NCI-H345 treated with DMSO at 0.1 percent for 48 hours (cell line): ENCODE measurements around the gene GRIK4.

Experiments
- DNase-seq: peaks from one replicate; lab custom pipeline; 2025; ENCODE audit not compliant: unreplicated experiment; lab: John Stamatoyannopoulos, UW

The GRIK4 gene

DNA sequence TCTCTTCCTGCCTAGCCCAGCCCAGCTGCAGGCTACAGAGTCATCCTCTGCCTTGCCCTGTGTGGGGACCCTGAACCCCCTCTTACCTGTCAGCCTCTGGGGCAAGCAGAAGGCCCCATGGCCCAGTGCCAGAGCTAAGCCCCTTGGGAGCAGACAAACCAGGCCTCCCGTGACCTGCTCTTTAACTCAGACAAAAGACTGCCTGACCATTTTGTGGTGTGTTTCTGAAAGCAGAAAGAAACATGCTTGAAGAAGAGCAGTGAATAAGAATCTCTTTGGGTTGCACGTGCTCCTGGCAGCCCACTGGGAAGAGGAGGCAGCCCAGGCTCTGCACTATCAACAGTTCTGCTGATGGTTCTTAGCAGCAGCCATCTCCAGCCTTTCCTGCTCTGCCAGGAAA, 118.6 kb downstream of the GRIK4 start:
- no peak for DNase-seq

DNA sequence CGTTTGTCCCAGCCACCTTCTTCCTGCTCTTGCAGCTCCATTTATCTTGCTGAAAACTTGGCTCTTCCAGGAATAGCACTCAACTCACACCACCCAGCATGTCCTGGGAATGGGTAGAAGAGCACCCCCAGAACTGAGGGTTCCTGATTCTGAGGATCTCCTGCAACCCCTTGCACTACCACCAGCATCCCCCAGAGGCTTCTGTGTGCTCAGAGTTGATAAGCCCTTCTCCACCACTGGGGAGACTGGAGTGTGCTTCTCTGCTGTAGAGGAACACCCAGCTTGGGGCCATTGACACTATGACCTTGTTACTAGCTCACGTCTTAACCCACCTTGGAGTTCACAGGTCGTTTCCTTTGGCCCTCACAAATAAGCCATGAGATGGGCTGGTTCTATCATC, 121.0 kb downstream of the GRIK4 start:
- no peak for DNase-seq

DNA sequence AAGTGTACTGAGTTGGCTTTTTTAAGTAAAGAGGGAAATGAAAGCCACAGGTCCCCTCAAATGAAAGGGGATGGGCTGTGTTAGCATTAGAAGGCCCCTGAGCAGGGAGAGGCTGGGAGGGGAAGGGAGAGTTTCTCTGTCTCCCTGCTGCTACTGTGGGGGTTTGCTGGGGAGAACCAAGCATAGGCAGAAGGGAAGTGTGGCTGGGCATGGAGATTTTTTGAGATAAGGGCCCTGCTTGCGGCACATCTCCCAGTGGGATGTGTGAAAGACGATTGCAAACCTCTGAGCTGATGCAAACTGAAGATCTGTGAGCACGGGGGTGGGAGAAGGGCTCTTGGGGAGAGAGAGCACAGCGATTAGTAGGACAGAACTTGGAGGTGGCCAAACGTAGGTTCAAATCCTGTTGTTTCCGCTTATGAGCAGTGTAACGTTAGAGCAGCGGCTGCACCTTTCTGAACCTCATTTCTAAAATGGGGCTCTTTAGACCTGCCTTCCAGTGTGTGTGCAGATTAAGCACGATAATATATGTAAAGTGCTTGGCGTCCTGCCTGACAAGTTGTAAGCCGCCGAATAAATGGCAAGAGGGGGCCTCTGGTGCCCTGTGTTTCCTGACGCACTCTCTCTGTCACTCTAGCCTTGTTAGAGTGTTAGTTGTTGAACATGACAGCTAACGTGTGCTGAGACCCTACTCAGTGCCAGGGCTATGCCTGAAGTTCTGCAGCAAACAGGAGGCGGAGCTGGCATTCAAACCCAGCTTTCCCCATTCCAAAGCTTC, 122.3 kb downstream of the GRIK4 start:
- DNase-seq = no peak

DNA sequence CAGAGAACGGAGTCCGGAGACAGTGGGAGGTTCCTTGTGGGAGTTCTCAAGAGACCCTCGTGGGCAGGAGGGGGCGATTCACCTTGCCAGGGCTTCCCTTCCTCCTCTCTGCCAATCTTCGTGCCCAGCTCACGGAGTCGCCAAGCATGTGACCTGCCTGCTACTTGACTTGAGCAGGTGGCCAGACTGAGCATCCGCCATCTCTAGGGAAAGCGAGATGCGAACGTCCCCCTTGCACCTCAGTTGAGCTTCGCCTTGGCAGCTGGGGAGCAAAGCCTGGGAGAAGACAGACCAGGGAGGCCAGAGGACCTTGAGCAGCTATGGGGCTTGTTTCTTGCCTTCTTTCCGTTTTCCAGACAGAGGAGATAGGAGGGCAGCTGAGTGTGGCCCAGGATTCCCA, 123.2 kb downstream of the GRIK4 start:
- no peak for DNase-seq

DNA sequence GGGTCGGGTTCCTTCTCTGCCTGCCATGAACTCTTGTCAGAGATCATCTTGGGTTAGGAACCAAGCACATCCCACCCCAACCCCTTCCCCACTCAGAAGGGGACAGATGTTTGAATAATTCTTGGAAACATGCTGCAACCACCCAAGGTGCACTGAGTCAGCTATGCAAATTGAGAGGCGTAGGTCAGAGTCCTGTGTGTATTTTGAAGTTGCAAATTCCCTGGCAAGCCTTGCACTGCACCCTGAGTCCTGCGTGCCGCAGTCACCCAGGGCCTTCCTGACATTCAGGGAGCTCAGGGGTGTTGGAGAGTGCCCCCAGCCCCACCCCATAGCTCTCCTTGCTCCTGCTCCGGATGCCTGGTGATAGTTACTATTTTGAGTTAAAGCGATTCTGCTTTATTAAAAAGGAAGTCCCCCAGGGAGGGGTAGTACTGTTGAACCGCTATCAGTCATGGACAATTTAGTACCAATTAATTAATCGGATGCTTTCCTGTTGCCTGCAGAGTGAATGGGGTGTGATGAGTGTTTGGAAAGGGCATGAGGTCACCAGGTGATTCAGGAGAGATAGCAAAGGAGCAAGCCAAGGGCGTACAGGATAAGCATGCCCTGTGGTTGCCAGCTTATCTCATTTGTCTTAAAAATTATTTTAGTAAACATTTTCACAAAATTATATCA, 123.7 kb downstream of the GRIK4 start:
- no peak for DNase-seq

DNA sequence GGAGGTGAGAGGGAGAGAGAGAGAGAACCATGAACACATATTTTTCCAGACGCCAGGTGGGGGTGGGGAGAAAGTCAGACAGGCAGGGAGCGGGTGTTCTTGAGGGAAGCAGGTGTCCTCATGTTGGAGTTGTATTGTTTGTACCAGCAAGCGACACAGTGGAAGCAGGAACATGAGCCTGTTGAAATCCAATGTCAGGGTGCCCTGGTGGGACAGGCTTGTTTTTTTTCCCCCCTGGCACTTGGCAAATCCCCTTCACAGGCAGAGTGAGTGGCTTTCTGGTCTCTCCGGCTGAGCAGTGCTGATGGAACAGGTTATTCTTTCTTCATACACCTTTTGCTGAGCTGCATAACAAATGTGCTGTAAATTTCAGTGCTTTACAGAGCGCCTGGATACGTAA, 125.6 kb downstream of the GRIK4 start:
- peak; percentile 48 for DNase-seq

DNA sequence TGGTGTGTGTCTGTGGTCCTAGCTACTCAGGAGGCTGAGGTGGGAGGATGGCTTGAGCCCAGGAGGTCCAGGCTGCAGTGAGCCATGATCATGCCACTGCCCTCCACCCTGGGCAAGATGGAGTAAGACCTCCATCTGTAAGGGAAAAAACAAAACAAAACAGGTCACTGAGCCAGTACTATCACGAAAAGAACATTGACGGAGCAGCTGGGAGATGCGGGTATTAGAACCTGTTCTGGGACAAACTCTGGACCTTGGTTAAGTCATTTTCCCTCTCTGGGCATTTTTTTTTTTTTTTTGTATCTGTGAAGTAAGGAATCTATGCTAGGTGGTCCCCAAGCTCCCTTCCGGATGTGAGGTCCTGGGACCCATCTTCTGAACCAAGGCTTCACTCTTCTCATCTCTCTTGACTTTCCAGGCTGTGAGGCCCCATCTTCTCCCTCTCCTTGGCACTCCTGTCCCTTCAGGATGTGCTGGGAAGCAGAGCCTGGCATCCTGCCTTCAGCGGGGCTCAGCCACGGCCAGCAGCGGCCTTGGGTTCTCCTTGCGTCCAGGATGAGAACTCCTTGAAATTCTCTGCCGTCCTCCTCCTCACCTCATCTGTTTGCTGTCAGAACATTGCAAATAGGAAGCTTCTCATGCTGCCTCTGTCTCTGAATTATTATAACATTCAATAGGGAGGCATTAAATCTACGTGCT, 130.8 kb downstream of the GRIK4 start:
- DNase-seq = no peak

DNA sequence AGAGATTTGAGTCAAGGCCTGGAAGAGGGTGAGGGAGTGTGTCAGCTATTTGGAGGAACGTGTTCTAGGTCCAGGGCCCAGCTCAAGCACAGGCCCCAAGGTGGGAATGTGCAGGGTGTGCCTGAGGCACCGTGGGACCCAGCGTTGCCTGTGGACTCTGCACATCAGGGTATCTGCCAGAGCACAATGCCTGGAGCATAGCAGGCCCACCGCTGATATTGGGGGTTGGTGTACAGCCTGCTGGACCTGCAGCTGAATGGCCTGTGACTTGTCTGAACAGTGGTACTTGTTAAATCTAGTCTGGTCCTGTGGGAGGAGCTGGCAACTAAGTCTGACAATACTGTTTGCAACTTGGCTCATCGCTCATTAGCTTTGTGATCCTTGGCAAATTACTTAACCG, 131.7 kb downstream of the GRIK4 start:
- no peak for DNase-seq

DNA sequence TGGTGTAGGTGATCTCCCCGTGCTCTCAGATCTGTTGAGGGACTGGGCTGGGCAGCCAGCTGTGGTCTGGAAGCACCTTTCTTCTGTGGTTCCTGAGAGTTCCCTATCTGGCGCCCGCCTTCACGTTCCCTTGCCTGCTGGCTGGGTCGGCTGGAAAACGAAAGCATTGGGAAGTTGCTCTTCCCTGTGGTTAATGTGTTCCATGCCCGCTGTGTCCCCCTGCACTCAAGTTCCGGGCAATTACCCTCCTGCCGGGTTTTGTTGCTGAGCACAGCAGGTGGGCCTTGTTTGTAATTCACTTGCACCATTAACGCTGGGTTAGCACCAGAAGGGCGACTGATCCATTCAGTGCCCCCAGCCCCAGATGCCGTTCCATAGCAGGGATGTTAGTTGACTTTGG, 134.1 kb downstream of the GRIK4 start:
- peak; percentile 92 for DNase-seq

DNA sequence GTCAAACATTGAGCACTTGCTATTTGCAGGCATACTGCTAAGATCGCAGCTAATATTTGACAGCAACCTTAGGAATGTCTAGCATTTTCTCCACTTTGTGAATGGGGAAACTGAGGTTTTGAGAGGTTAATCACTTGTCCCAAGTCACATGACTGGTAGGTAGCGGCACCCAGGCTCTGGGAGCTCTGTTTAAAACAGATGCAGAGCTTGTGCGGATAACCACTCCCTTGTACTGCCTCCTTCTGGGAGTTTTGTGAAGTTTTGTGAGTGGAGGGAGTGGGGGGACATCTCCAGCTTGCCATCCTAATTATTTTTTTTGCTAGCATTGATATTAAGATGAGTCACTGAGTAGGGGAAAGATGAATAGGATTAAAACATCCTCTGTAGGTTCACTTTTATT, 134.7 kb downstream of the GRIK4 start:
- DNase-seq = no peak

DNA sequence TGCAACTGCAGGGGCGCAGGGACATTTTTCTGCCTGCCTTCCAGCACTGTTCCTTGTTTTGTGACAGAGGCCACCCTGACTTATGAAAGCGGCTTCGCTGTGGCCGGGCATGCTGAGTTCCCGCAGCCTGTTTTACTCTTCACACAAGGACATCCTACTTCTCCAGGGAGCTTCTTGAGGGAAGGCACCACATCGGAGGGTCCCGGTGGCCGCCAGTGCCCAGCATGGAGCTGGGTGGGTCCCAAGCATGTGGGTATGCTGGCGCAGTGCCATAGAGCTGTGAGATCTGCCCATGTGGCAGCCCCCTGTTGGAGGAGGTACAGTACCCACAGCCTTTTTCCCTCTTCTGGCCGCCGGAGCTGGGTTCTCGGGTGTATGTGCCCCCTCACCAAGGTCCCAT, 136.1 kb downstream of the GRIK4 start:
- DNase-seq = no peak

DNA sequence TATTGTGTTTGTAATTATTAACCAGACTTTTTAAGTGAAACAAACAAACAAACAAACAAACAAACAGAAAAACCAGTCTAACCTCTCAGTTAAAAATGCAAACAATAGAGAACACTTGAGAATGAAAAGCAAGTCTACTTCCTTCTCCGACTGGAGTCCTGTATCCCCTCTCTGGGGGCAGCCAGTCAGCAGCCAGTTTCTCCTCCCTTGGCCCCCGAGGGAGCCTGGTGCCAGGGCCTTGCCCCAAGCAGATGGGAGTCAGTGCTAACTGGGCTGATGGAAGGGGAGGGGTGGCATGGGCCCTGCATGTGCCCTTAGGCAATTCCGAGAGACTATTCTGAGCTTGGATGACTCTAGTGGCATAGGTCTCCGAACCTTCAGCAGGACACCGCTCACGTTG, 137.2 kb downstream of the GRIK4 start:
- DNase-seq = no peak

DNA sequence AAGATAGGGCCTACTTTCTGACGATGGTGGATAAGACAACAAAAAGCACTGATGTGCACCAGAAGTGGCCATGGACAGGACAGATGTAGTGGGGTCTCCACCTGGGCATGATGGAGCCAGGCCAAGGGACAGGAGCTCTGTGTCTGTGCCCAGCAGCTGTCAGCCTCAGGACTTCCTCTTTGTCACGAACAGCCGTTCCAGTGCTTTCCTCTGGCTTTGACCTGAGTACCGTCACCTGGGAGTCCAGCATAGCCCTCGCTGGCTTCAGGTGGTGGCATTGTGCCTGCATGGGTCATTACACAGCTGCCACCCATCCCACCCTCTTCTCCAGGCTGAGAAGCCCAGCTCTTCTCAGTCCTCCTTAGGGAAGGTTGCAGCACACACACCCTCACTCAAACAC, 137.8 kb downstream of the GRIK4 start:
- no peak for DNase-seq

DNA sequence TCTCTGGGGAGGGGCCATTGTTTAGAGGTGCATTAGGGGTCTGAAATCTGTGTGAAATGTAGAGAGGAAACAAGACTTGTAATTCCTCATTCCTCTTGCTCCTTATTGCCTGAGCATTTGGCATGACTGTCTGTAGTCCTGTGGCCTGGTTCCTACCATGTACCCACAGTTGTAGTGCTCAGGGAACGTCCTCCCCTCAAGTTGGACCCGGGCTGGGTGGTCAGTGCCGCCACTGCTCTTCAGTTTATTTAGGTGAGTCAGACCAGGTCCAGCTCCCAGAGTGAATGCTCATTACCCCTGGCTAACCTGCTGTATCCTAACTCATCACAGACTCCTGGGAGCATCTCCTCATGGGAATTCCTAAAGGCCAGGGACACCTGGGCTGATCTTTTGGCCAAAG, 139.8 kb downstream of the GRIK4 start:
- no peak for DNase-seq

DNA sequence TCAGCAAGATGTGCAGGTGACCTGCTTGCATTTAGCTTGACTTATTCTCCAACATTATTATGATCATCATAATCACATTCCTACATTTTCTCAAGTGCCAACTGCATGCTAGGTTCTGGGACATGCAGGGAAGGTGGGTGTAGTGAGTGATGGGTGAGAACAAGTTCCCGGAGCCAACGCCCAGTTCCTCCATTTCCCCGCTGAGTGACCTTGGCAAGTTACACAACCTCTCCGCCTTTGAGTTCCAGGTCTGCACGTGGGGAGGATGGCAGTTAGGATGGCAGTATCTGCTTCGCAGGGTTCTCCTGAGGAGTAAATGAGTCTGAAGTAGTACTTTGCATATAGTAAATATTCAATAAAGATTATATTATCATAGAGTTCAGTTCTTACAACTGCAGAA, 140.3 kb downstream of the GRIK4 start:
- no peak for DNase-seq

DNA sequence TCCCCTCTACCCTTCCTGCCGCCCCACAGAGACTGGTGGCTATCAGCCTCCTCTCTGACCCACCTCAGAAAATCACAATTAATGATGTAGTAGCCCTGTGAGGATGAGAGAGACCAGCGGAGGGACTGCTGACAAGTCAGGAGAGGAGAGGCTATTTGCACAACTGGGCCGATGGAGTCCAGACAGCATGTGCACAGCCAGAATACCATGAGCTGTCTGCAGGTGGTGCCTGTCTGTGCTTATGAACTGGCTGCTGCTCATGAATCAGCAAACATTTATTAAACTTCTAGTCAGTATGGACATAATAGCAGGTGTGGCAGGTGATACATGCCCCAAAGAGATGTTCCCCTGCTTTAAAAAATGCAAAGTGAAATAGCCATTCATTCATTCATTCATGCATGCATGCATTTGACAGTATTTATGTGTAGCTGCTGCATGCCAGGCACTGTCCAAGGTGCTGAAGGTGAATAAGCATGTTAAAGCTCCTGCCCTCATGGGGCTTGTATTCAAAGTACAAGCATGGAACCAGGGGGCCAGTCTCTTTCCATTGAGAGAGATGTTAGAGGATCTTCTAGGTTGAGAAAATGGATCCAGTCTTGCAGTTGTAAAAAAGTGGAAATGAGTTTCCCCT, 141.3 kb downstream of the GRIK4 start:
- no peak for DNase-seq

DNA sequence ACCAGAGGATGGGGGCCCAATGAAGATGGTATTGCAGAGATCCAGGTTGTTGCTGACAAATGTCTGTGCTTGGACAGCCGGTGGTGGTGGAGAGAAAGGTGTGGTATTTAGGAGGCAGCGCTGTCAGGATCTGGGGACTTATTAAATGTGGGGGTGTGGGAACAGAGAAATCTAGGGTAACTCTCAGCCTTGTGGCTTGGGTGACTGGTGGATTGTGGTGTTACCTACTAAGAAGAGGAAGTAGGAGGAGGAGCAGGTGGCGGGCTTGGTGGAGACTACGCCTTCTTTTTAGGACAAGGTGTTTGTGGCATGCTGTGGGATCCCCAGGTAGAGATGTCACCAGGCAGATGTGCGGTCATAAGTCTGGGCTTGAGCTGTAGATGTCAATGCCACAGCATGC, 144.0 kb downstream of the GRIK4 start:
- DNase-seq = no peak

DNA sequence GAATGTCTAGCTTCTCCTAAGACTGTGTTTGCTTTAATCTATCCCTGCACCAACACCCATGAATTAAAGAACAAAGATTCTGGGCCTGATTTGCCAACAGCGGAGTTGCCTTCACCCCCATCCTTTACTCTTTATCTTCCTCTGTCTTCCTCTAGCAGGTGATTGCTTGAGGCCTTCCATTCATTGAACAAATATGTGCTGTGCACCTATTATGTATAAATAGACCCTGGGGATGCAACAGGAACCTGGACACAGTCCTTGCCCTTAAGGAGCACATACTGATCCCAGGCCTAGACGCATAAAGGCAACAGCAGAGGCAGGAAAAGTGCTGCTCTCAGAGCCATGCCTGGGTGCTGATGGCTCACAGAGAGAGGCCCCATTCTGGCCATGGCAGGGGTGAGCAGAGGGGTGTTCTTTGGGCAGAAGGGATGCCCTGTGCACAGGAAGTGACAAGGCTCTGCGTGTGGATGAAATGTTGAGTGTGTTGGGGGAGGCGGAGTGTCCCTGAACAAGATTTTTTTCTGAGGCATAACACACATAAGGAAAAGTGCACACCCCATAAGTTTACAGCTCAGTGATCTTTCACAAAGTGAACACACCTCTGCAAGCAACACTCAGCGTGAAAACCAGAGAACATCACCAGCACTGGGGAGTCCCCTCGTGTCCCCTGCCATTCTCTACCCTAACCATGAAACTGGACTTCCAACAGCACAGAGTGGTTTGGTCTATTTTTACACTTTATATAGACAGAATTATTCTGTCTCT, 145.9 kb downstream of the GRIK4 start:
- DNase-seq = no peak

DNA sequence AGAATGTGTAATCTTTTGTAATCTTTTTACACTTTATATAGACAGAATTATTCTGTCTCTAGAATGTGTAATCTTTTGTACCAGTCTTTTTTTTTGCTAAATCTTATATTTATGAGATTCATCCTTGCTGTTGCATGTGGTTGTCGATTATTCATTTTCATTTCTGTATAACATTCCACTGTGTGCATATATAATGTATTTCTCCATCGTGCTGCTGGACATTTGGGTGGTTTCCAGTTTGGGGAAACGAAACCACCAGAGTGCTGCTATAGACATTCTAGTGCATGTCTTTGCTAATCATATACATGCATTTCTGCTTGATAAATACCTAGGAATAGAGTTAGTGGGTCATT, 146.5 kb downstream of the GRIK4 start:
- DNase-seq = no peak

DNA sequence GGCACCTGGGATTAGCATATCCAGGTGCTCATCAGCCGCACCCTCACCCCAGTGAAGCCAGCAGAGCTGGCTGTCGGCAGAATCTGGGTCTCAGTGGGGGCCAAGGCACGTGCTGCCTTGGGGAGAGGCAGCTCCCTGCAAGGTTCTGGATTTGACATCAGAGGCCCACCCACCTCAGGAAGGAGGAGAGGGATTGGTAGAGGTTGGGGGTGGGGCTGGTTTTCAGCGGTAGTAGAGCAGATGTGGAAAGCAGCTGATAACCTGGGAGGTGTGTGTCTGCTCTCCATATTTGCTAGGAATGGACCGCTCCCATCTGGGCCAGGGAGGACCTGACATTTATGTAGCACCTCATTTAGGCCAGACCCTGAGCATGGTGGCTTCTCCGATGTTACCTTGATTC, 147.5 kb downstream of the GRIK4 start:
- no peak for DNase-seq

DNA sequence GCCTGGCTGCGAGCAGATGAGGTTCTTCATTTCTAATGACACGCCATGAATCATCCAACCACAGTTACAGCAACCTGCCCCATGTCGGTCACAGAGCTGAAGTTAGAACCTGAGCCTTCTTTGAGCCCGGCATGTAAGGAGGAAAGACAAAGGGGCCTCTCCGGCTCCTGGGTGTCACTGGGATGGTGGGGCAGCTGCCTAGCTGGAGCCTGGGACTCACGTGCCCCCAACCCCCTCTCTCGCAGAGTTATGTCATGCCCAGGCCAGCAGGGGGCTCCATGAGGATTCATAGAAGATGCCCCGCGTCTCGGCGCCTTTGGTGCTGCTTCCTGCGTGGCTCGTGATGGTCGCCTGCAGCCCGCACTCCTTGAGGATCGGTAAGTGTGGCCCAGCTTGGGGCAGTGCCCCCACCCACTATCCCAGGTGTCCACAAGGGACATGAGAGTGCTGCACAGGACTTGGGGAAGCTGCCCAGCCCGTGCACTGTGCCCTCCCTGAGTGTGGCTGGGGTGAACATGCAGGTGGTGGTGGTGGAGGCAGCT, 148.5 kb downstream of the GRIK4 start:
- no peak for DNase-seq
